H1 (cell line): ENCODE measurements around the gene CHAT. TPM values are rescaled to one million over a fixed set of nuclear protein-coding genes. Genes with fewer than 3 reads are reported as not detected.

ENCODE experiments used
- CTCF ChIA-PET: fragments of 300-600 bp; sonication (Branson Sonifier 250); formaldehyde crosslinking; loops from one replicate; lab custom pipeline; 2021; ENCODE audit not compliant: partially characterized antibody; lab: Charles Lee
- POLR2A ChIA-PET: fragments of 300-600 bp; sonication (Branson Sonifier 250); formaldehyde crosslinking; loops from one replicate; lab custom pipeline; 2021; ENCODE audit warnings: inconsistent platforms; ENCODE audit not compliant: partially characterized antibody; lab: Charles Lee
- DNase-seq, 2 experiments: peaks; one replicate each; pipeline versions ENCODE4 v3.0.0 to v3.0.0-alpha.2; 2010 to 2022; ENCODE audit warnings: low spot score in 2 of 2, low read depth in 1 of 2, mixed read lengths in 1 of 2
- FAIRE-seq: peaks from 2 replicates; lab custom pipeline; 2011; peaks lifted over from hg19 to GRCh38; lab: Jason Lieb, UNC
- H2AFZ ChIP-seq: 2 replicates; pipeline ENCODE4 v1.8.1; 2012; ENCODE audit warnings: low read length, inconsistent platforms
- H2AK5ac ChIP-seq: 2 replicates; pipeline ENCODE4 v1.6.1; 2013; ENCODE audit warnings: low read depth, low read length
- H2BK120ac ChIP-seq: replicated peaks from 2 replicates; pipeline ENCODE3; 2013; ENCODE audit warnings: low read depth, low read length, inconsistent platforms
- H2BK12ac ChIP-seq: 2 replicates; pipeline ENCODE4 v1.6.1; 2013; ENCODE audit warnings: low read depth, low read length
- H2BK15ac ChIP-seq: 2 replicates; pipeline ENCODE4 v1.6.1; 2013; ENCODE audit warnings: low read length
- H2BK20ac ChIP-seq: 2 replicates; pipeline ENCODE4 v1.6.1; 2013; ENCODE audit warnings: low read length
- H2BK5ac ChIP-seq: 2 replicates; pipeline ENCODE4 v1.6.1; 2013; ENCODE audit warnings: low read depth, low read length
- H3K14ac ChIP-seq: 2 replicates; pipeline ENCODE4 v1.6.1; 2013; ENCODE audit warnings: inconsistent platforms; ENCODE audit not compliant: insufficient read length
- H3K18ac ChIP-seq: 2 replicates; pipeline ENCODE4 v1.6.1; 2013; ENCODE audit warnings: low read length; ENCODE audit errors: extremely low read depth
- H3K23ac ChIP-seq: 2 replicates; pipeline ENCODE4 v1.6.1; 2013; ENCODE audit warnings: inconsistent platforms; ENCODE audit not compliant: insufficient read length
- H3K23me2 ChIP-seq: 2 replicates; pipeline ENCODE4 v1.6.1; 2013; ENCODE audit warnings: low read depth, low read length
- H3K27ac ChIP-seq: 2 replicates; pipeline ENCODE4 v1.6.1; 2011; ENCODE audit warnings: low read depth, low read length, inconsistent platforms
- H3K27me3 ChIP-seq, 4 experiments: replicated peaks in 1 of 4; 1 replicate in 1 of 4; 2 replicates in 3 of 4; pipeline versions ENCODE4 v1.6.1 to v1.8.1; 2011 to 2013; ENCODE audit warnings: low read length in 3 of 4, mild to moderate bottlenecking in 3 of 4, inconsistent platforms in 2 of 4, mixed read lengths in 2 of 4, moderate library complexity in 1 of 4; ENCODE audit not compliant: control insufficient read depth in 3 of 4, insufficient read depth in 3 of 4; ENCODE audit errors: extremely low read depth in 1 of 4
- H3K36me3 ChIP-seq, 4 experiments: 2 replicates each; pipeline versions ENCODE4 v1.6.1 to v1.8.1; 2011 to 2013; ENCODE audit warnings: mild to moderate bottlenecking in 4 of 4, low read length in 3 of 4, moderate library complexity in 2 of 4, control low read depth in 1 of 4, inconsistent platforms in 1 of 4; ENCODE audit not compliant: insufficient read depth in 4 of 4, control insufficient read depth in 2 of 4
- H3K4ac ChIP-seq: replicated peaks from 2 replicates; pipeline ENCODE3; 2013; ENCODE audit warnings: low read length, low read depth, mixed read lengths, inconsistent platforms; ENCODE audit not compliant: insufficient read length
- H3K4me1 ChIP-seq, 4 experiments: replicated peaks in 1 of 4; 1 replicate in 1 of 4; 2 replicates in 3 of 4; pipeline versions ENCODE4 v1.6.1 to v1.8.1; 2011 to 2013; ENCODE audit warnings: low read length in 3 of 4, inconsistent platforms in 2 of 4, mixed read lengths in 1 of 4; ENCODE audit not compliant: insufficient read depth in 4 of 4, control insufficient read depth in 3 of 4
- H3K4me2 ChIP-seq, 2 experiments: 2 replicates each; pipeline versions ENCODE4 v1.6.1 to v1.8.1; 2011 to 2013; ENCODE audit warnings: low read depth in 2 of 2, low read length in 2 of 2, control low read depth in 1 of 2, inconsistent platforms in 1 of 2, mild to moderate bottlenecking in 1 of 2; ENCODE audit not compliant: insufficient read depth in 1 of 2
- H3K4me3 ChIP-seq, 4 experiments: fragments of 200-600, 300-600 bp in 1 of 4; sonication (generic), shearing (Covaris generic), sonication (Bioruptor Twin) in 1 of 4; 2 replicates each; pipeline versions ENCODE4 v1.5.1 to v1.8.1; 2011 to 2016; ENCODE audit warnings: low read length in 4 of 4, low read depth in 3 of 4, control low read depth in 2 of 4, inconsistent platforms in 2 of 4, mild to moderate bottlenecking in 2 of 4, mixed read lengths in 1 of 4, moderate library complexity in 1 of 4; ENCODE audit not compliant: insufficient read depth in 2 of 4; ENCODE audit errors: extremely low read depth in 1 of 4
- H3K56ac ChIP-seq: replicated peaks from 2 replicates; pipeline ENCODE3; 2013; ENCODE audit warnings: low read depth, mild to moderate bottlenecking, mixed read lengths, low read length, inconsistent platforms; ENCODE audit not compliant: insufficient read length
- H3K79me1 ChIP-seq: 2 replicates; pipeline ENCODE4 v1.6.1; 2013; ENCODE audit warnings: low read depth, low read length, control low read depth
- H3K79me2 ChIP-seq, 2 experiments: 2 replicates each; pipeline versions ENCODE4 v1.6.1 to v1.8.1; 2012 to 2013; ENCODE audit warnings: low read length in 2 of 2, mild to moderate bottlenecking in 2 of 2, inconsistent platforms in 1 of 2; ENCODE audit not compliant: insufficient read depth in 2 of 2, control insufficient read depth in 1 of 2
- H3K9ac ChIP-seq, 4 experiments: replicated peaks in 1 of 4; 1 replicate in 1 of 4; 2 replicates in 3 of 4; pipeline versions ENCODE4 v1.6.1 to v1.8.1; 2011 to 2013; ENCODE audit warnings: low read depth in 3 of 4, low read length in 3 of 4, control low read depth in 2 of 4, mild to moderate bottlenecking in 2 of 4, moderate library complexity in 2 of 4, inconsistent platforms in 1 of 4; ENCODE audit errors: extremely low read depth in 1 of 4
- H3K9me3 ChIP-seq, 2 experiments: 2 replicates each; pipeline versions ENCODE4 v1.6.1 to v1.8.1; 2012 to 2013; ENCODE audit warnings: mild to moderate bottlenecking in 2 of 2, moderate library complexity in 2 of 2, control low read depth in 1 of 2, inconsistent platforms in 1 of 2, low read depth in 1 of 2, low read length in 1 of 2, mixed read lengths in 1 of 2; ENCODE audit not compliant: insufficient read depth in 2 of 2
- H4K20me1 ChIP-seq, 2 experiments: replicated peaks in 1 of 2; 2 replicates each; pipeline versions ENCODE3 to v1.8.1; 2011 to 2013; ENCODE audit warnings: inconsistent platforms in 2 of 2, low read length in 2 of 2, mild to moderate bottlenecking in 1 of 2; ENCODE audit not compliant: insufficient read depth in 2 of 2, control insufficient read depth in 1 of 2
- H4K5ac ChIP-seq: 2 replicates; pipeline ENCODE4 v1.6.1; 2013; ENCODE audit warnings: low read length, low read depth, mixed read lengths, inconsistent platforms; ENCODE audit not compliant: insufficient read length
- H4K8ac ChIP-seq: 2 replicates; pipeline ENCODE4 v1.8.0; 2013; ENCODE audit warnings: mild to moderate bottlenecking, moderate library complexity, low read length, inconsistent platforms; ENCODE audit not compliant: insufficient read depth; ENCODE audit errors: extremely low read depth
- H4K91ac ChIP-seq: replicated peaks from 2 replicates; pipeline ENCODE3; 2013; ENCODE audit warnings: low read length, mixed read lengths, inconsistent platforms; ENCODE audit not compliant: insufficient read length
- BACH1 ChIP-seq: IDR thresholded peaks from 2 replicates; pipeline ENCODE4 v1.6.1; 2012; ENCODE audit warnings: low read length, improper control_type of control experiment
- CHD2 ChIP-seq: IDR thresholded peaks from 2 replicates; pipeline ENCODE4 v1.6.1; 2012; ENCODE audit warnings: low read length, improper control_type of control experiment
- CTBP2 ChIP-seq: IDR thresholded peaks from 2 replicates; pipeline ENCODE4 v1.7.0; 2011; ENCODE audit warnings: borderline replicate concordance, mild to moderate bottlenecking, moderate library complexity, mixed read lengths, low read length; ENCODE audit not compliant: insufficient read depth, insufficient read length
- GABPA ChIP-seq: IDR thresholded peaks from 2 replicates; pipeline ENCODE4 v1.6.1; 2011; ENCODE audit warnings: mild to moderate bottlenecking, low read length, moderate library complexity, borderline replicate concordance; ENCODE audit not compliant: insufficient read depth
- GTF2F1 ChIP-seq: IDR thresholded peaks from 2 replicates; pipeline ENCODE4 v1.6.1; 2012; ENCODE audit warnings: low read depth, low read length, improper control_type of control experiment, borderline replicate concordance
- JUN ChIP-seq: IDR thresholded peaks from 2 replicates; pipeline ENCODE4 v1.6.1; 2011; ENCODE audit warnings: low read depth, mild to moderate bottlenecking, improper control_type of control experiment, low read length
- NANOG ChIP-seq: IDR thresholded peaks from 2 replicates; pipeline ENCODE4 v1.6.1; 2011; ENCODE audit warnings: low read length, low read depth, mild to moderate bottlenecking, inconsistent platforms; ENCODE audit not compliant: insufficient read depth, poor library complexity, severe bottlenecking
- NRF1 ChIP-seq: IDR thresholded peaks from 2 replicates; pipeline ENCODE4 v1.6.1; 2011; ENCODE audit warnings: mild to moderate bottlenecking, low read depth, low read length, improper control_type of control experiment
- POLR2A ChIP-seq, 2 experiments: IDR thresholded peaks; 1 replicate in 1 of 2; 2 replicates in 1 of 2; pipeline ENCODE4 v1.6.1; 2011; ENCODE audit warnings: low read depth in 2 of 2, low read length in 2 of 2, mild to moderate bottlenecking in 2 of 2; ENCODE audit errors: control extremely low read depth in 1 of 2
- SRF ChIP-seq: IDR thresholded peaks from 2 replicates; pipeline ENCODE4 v1.6.1; 2011; ENCODE audit warnings: mild to moderate bottlenecking, low read depth, low read length, moderate library complexity
- TCF12 ChIP-seq: IDR thresholded peaks from 2 replicates; pipeline ENCODE4 v1.6.1; 2011; ENCODE audit warnings: low read depth, mild to moderate bottlenecking, low read length
- TEAD4 ChIP-seq: IDR thresholded peaks from 2 replicates; pipeline ENCODE4 v1.6.1; 2012; ENCODE audit warnings: low read depth, low read length, inconsistent platforms, mixed read lengths
- WGBS, 2 experiments: shearing (Covaris generic) in 1 of 2; methylation state at CpG; one replicate each; pipeline versions ENCODE4 v1.1.6 to v1.1.7; 2013 to 2015; ENCODE audit warnings: low lambda C conversion rate in 2 of 2, mixed read lengths in 2 of 2, inconsistent platforms in 1 of 2, low coverage in 1 of 2, missing lambda C conversion rate in 1 of 2; ENCODE audit not compliant: insufficient replicate concordance in 2 of 2, insufficient coverage in 1 of 2, insufficient read length in 1 of 2; ENCODE audit errors: extremely low coverage in 1 of 2, missing lambda C conversion rate in 1 of 2; 5-methylcytosine and 5-hydroxymethylcytosine counted together
- polyA plus RNA-seq, 7 experiments: library from polyadenylated mRNA; depleted of rRNA in 3 of 7; stranded (reverse) in 5 of 7; unstranded in 2 of 7; fragments of >200 nt in 5 of 7; fragments of 200-250 nt in 2 of 7; gene quantifications; 1 replicate in 5 of 7; 2 replicates in 1 of 7; 4 replicates in 1 of 7; pipeline versions ENCODE4 v1.2.1 to v1.2.3, GENCODE V29; 2011 to 2013; ENCODE audit warnings: missing spikeins in 2 of 7, mixed read lengths in 2 of 7
- total RNA-seq: library from RNA; stranded (reverse); fragmentation: NEBNext Ultra II Directional; extraction: Animal tissue kit (Norgen Biotek cat#: 25700); gene quantifications from 2 replicates; pipeline ENCODE4 v1.2.1, GENCODE V29; 2021

Gene CHAT
- total and polyA plus RNA-seq, 2 of the 8 experiments (the other 6 are each of a cell fraction or from before 2014, with no cell fraction given), result not detected

DNA sequence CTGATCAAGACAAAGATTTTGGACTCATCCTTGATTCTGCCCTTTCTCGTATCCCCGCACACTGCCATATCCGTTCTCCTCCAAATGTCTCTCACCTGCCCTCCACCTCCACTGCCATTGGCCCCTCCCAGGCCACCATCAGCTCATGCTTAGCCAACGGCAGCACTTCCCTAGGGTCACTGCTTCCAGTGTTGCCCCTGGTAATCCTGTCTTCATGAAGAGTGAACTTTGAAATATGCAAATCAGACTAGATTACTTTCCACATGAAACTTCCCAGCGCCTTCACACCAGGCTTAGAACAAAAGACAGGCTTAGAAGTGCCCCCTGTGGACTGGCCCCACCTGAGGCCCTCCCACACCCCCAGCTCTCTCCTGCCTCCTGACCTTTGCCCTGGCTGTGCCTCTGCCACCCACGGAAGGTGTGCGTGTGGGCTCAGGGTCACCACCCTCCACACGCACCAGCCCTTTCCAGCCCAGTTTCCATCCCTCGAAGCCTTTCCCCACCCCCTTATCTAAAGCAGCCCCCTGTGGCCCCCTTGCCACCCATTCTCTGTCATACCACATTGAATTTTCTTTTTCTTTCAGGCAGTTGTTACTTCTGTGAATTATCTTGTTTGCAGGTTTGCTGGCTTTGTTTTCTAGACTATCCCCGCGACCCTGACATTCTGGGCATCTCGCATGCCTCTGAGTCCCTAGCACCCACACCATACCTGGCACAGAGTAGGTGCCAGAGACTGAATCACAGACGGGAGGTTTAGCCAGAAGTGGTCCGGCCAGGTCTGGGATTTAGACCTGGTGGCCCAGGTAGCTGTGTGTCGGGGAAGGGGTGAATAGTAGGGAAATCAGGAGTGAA, 38.8 kb downstream of the CHAT start:
- no peaks in the 10 kb centered on the region for H3K36me3 ChIP-seq
- POLR2A ChIA-PET, result no interaction called here

More for the DNA sequence above, 38.8 kb downstream of the CHAT start:
- H4K20me1 ChIP-seq, result no peaks in the 10 kb centered on the region
- H3K79me2 ChIP-seq, result no peaks in the 10 kb centered on the region
- no peak overlapping the region for H3K4me3 ChIP-seq
- TF ChIP-seq GABPA, result no peak
- TF ChIP-seq CTBP2, result no peak
- TF ChIP-seq TEAD4, result no peak
- no peak for TF ChIP-seq NRF1
- no peak for TF ChIP-seq BACH1
- TF ChIP-seq SRF, result no peak
- TF ChIP-seq JUN, result no peak
- TF ChIP-seq POLR2A (IDR thresholded peaks at IDR 0.05; ENCODE audit: control extremely low read depth in 1 of 2, low read depth in 2 of 2, low read length in 2 of 2), result no peak
- TF ChIP-seq TCF12, result no peak
- TF ChIP-seq CHD2, result no peak
- TF ChIP-seq NANOG, result no peak
- TF ChIP-seq GTF2F1, result no peak
- H4K5ac ChIP-seq, result no peak overlapping the region
- 83% methylated on average over 15 of the region's 15 CpGs; no CpG with 5 or more reads in 1 of the 2 experiments for WGBS, 2 experiments
- H3K27me3 ChIP-seq, result peaks cover 0 to 2% (median 0%) of the 10 kb centered on the region in 4 experiments; a peak in 2 of 7 replicates
- H2BK120ac ChIP-seq, result no peak overlapping the region
- no peaks in the 10 kb centered on the region for H3K9me3 ChIP-seq
- no peaks in the 10 kb centered on the region for H3K23me2 ChIP-seq
- peaks cover 0 to 4% (median 1%) of the 10 kb centered on the region in 4 experiments; a peak in 3 of 7 replicates for H3K4me1 ChIP-seq
- no peak overlapping the region for H2BK20ac ChIP-seq
- CTCF ChIA-PET, result interaction anchor here (1.0 to 1.7 kb wide), 4 partner anchors 10 to 33 kb away, joined by 3 to 5 read pairs (median 4); no protein-coding TSS in a partner anchor
- no peak overlapping the region; the same call in 1 of the 2 replicates for H3K18ac ChIP-seq
- no peaks in the 10 kb centered on the region for H3K79me1 ChIP-seq
- no peak overlapping the region for H2AK5ac ChIP-seq
- no peak overlapping the region for H3K56ac ChIP-seq
- no peak overlapping the region for H3K23ac ChIP-seq
- H2BK15ac ChIP-seq, result no peak overlapping the region
- no peak overlapping the region for H3K14ac ChIP-seq
- FAIRE-seq (no peak), DNase-seq (peak in 1 of 2 experiments; percentile 26)
- no peak overlapping the region for H2BK12ac ChIP-seq
- no peak overlapping the region for H3K27ac ChIP-seq
- no peak overlapping the region for H2AFZ ChIP-seq
- H2BK5ac ChIP-seq, result no peak overlapping the region
- no peak overlapping the region for H4K8ac ChIP-seq
- no peak overlapping the region for H3K4ac ChIP-seq
- no peak overlapping the region for H4K91ac ChIP-seq
- no peak overlapping the region for H3K4me2 ChIP-seq
- H3K9ac ChIP-seq, result no peak overlapping the region
